Neutrophil (primary cell): Measurements from ENCODE around the gene SPARCL1.

Experiments
- H3K27ac ChIP-seq: fragments of 200-600 bp; sonication (generic); 2 replicates; pipeline ENCODE4 v1.5.1; 2016; ENCODE audit warnings: mild to moderate bottlenecking, moderate library complexity
- H3K27me3 ChIP-seq: fragments of 200-600 bp; sonication (generic); 2 replicates; pipeline ENCODE4 v1.6.0; 2016; ENCODE audit warnings: mild to moderate bottlenecking
- H3K36me3 ChIP-seq: fragments of 200-600 bp; sonication (generic); 2 replicates; pipeline ENCODE4 v1.5.1; 2017
- H3K4me1 ChIP-seq, 2 experiments: fragments of 200-600 bp in 1 of 2; sonication (generic) in 1 of 2; 1 replicate in 1 of 2; 2 replicates in 1 of 2; pipeline versions ENCODE4 v1.5.1 to v1.6.1; 2013 to 2016; ENCODE audit warnings: low read depth in 1 of 2, low read length in 1 of 2, mild to moderate bottlenecking in 1 of 2, moderate library complexity in 1 of 2; ENCODE audit not compliant: control insufficient read depth in 1 of 2, insufficient read depth in 1 of 2
- H3K4me3 ChIP-seq, 2 experiments: fragments of 200-600 bp in 1 of 2; sonication (generic) in 1 of 2; 1 replicate in 1 of 2; 2 replicates in 1 of 2; pipeline ENCODE4 v1.5.1; 2013 to 2016; ENCODE audit warnings: low read depth in 1 of 2, low read length in 1 of 2, mild to moderate bottlenecking in 1 of 2, moderate library complexity in 1 of 2
- H3K9me3 ChIP-seq: fragments of 200-600 bp; sonication (generic); 2 replicates; pipeline ENCODE4 v1.5.1; 2016
- TF ChIP-seq, protein P1 (sequence below): fragments of 200-600 bp; sonication (generic); IDR thresholded peaks from 2 replicates; pipeline ENCODE4 v1.5.1; 2016; ENCODE audit warnings: antibody characterized with exemption

SPARCL1 gene

DNA sequence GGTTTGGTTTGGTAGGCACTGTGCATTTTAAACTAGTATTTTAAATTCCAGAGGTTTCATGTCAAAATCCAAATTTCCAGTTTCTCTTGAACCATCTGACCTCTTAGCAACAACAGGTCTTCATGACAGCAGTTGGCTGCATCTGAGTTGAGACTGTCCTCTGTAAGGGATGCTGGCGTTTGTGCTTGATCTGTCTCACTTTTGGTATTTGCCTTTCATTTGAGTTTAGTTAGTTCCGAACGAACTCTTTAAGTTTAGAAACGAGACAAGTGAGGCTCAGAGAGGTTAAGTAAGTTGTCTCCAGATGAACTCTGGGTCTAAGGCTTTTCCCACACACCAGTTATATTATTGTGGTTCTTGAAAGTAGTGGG lies 29.1 kb downstream of the SPARCL1 start:
- H3K4me1 ChIP-seq = no peaks in the 10 kb centered on the region
- no peaks in the 10 kb centered on the region for H3K27me3 ChIP-seq
- no peak overlapping the region for H3K4me3 ChIP-seq
- H3K27ac ChIP-seq = no peak overlapping the region
- no peaks in the 10 kb centered on the region for H3K36me3 ChIP-seq
- TF ChIP-seq, protein P1, sequence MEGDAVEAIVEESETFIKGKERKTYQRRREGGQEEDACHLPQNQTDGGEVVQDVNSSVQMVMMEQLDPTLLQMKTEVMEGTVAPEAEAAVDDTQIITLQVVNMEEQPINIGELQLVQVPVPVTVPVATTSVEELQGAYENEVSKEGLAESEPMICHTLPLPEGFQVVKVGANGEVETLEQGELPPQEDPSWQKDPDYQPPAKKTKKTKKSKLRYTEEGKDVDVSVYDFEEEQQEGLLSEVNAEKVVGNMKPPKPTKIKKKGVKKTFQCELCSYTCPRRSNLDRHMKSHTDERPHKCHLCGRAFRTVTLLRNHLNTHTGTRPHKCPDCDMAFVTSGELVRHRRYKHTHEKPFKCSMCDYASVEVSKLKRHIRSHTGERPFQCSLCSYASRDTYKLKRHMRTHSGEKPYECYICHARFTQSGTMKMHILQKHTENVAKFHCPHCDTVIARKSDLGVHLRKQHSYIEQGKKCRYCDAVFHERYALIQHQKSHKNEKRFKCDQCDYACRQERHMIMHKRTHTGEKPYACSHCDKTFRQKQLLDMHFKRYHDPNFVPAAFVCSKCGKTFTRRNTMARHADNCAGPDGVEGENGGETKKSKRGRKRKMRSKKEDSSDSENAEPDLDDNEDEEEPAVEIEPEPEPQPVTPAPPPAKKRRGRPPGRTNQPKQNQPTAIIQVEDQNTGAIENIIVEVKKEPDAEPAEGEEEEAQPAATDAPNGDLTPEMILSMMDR = no peak
- H3K9me3 ChIP-seq = no peaks in the 10 kb centered on the region

- no peaks in the 10 kb centered on the region for H3K4me1 ChIP-seq
- TF ChIP-seq, protein P1 = no peak
- no peaks in the 10 kb centered on the region for H3K36me3 ChIP-seq
- no peak overlapping the region for H3K27ac ChIP-seq
- no peaks in the 10 kb centered on the region for H3K27me3 ChIP-seq
- H3K9me3 ChIP-seq = no peaks in the 10 kb centered on the region
- H3K4me3 ChIP-seq = no peak overlapping the region
Measured at GRCh38 chr4:87499403-87500091, 29.6 kb downstream of the SPARCL1 start.

DNA sequence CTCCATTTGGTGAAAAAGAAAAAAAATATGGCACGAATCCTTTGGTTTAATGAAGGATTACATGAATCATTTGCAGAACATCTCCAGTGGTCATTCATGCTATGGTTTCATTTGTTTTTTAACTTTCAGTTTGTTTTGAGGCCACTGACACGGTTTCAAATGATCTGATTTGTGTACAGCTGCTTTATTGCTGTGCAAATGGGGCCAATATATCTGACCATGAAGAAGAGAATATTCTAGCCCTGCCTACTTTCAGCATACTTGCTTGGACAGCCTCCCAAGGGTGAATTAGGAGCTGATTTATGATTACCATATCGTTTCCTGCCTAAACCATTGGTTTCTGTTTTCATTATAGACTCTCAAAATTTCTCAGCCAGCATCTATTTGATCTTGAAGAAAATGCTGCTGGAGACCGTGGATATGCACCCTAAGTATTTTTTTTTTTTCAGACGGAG lies 30.7 kb downstream of the SPARCL1 start:
- Histone ChIP-seq H3K27me3 (no peaks in the 10 kb centered on the region), H3K36me3 (no peaks in the 10 kb centered on the region), H3K4me1 (no peaks in the 10 kb centered on the region), H3K27ac (no peak overlapping the region), H3K9me3 (no peaks in the 10 kb centered on the region), H3K4me3 (no peak overlapping the region)
- TF ChIP-seq, protein P1 = no peak

DNA sequence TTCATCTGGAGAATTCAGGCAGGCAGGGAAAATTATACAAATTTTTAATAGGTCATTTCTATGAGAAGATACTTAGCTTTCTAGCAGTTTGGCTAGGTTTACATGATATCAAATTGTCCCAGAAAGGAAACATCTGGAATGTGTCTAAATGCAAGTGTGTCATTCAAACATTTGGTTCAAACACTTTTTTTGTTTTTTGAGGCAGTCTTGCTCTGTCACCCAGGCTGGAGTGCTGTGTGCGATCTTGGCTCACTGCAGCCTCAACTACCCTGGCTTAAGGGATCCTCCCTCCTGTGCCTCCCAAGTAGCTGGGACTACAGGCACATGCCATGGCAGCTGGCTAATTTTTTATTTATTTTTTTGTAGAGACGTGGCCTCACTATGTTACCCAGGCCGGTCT lies 31.6 kb downstream of the SPARCL1 start:
- H3K9me3 ChIP-seq = no peaks in the 10 kb centered on the region
- TF ChIP-seq, protein P1 = no peak
- H3K27me3 ChIP-seq = no peaks in the 10 kb centered on the region
- H3K27ac ChIP-seq = no peak overlapping the region
- no peak overlapping the region for H3K4me3 ChIP-seq
- no peaks in the 10 kb centered on the region for H3K36me3 ChIP-seq
- H3K4me1 ChIP-seq = no peaks in the 10 kb centered on the region

GRCh38 chr4:87497159-87497558 lies 32.0 kb downstream of the SPARCL1 start:
- H3K36me3 ChIP-seq = no peaks in the 10 kb centered on the region
- no peak overlapping the region for H3K27ac ChIP-seq
- no peaks in the 10 kb centered on the region for H3K9me3 ChIP-seq
- no peaks in the 10 kb centered on the region for H3K4me1 ChIP-seq
- H3K27me3 ChIP-seq = no peaks in the 10 kb centered on the region
- TF ChIP-seq, protein P1 = peak; percentile 22
- H3K4me3 ChIP-seq = no peak overlapping the region
